Left colon (tissue), 2 donors: ENCODE measurements around the gene PDE6B. TPM values are rescaled to one million over a fixed set of nuclear protein-coding genes. Genes with fewer than 3 reads are reported as not detected.
A peak's percentile ranks its signal among the peaks of the same experiment; 100 is the strongest.

Experiments used
- ATAC-seq: fragments of 200-7000 bp; cut with Tn5 transposase; one replicate; pipeline ENCODE4 v1.9.1; 2020; ENCODE audit warnings: mild to moderate bottlenecking, moderate library complexity
- DNase-seq, 2 donors: peaks; one replicate each; pipeline ENCODE4 v3.0.0-alpha.2; 2020
- intact Hi-C, 2 donors: fragments of 100-400 bp; cut with DNase I in 1 of 2; cut with micrococcal nuclease in 1 of 2; formaldehyde crosslinking; loops; one replicate each; pipeline versions ENCODE4 v1.11.2 to v1.14.0; 2022; cut with DNase I, micrococcal nuclease
- total RNA-seq, 2 donors: library from RNA; stranded (reverse); fragmentation: NEBNext Ultra II Directional; extraction: Animal tissue kit (Norgen Biotek cat#: 25700); gene quantifications; one replicate each; pipeline ENCODE4 v1.2.1, GENCODE V29; 2021
- donor health status: DM: no; HTN: no; CAD: no.
- donor health status: DM: yes; HTN: yes; CAD: no.

The PDE6B gene
- total RNA-seq, 2 donors from 2014 or later: 1.3 to 1.4 TPM

DNA sequence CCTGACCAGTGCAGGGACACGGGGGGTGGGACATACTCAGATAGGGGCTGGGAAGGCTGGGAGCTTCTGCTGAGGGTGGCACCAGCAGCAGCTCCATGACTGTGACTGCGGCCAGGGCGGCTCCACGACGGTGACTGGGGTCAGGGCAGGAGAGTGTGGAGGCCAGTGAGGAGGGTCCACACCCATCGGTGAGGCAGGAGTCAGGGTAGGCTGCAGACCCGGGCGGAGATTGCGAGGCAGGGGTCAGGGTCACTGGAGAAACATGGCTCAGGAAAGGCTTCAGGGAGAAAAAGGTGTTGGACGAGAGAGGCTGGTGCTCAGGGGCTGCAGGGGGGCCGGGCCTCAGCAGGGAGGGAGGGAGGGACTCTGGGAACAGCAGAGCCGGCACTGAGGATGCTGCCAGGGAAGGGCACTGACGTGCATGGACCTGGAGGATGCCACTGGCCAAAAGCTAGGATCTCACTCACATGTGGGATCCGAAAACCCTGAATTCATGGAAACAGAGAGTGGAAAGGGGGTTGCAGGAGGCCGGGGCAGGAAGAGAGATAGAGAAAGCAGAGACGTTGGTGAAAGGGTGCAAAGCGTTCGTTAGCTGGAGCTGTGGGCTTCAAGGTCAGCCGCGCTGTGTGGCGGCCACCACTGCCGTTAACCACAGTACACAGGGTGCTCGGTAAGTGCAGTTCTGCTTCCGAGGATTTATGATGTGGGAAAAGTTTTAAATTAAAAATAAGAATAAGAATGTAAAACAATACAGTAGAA is 26.7 kb downstream of the PDE6B start:
- DNase-seq: no peak
- no peak for ATAC-seq
- intact Hi-C loops: no loop called here

DNA sequence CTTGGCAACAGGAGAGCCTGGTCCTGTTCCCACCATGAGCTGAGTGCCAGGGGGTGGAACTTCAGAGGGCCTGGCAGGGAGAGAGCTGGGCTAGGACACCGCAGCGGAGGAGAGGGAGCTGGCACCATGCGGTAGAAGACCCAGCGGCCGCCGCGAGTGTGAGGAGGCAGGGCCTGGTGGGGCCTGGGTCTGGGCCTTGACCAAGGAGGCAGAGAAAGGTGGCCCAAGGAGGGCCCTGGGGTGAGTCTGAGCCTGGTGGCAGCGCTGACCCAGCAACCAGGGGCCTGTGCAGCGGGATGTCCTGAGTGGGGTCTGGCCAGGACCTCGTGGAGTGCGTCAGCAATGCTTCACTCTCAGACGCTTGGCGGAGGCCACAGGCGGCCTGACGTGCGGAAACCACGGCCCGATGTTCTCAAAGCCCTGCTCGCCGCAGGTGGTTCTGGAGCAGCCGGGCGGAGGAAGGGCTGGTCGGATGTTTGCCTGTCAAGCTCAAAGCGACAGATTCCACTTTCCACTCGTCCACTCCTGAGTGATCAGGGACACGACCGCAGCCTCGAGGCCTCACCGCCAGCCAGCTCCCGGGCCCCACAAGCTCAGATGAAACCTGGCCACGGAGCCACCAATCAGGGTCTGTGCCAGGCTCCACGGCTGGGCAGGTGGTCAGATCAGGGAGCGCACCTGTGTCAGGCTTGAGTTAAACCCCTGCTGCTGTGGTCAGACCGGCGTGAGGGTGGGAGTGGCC is 27.9 kb downstream of the PDE6B start:
- DNase-seq (no peak), ATAC-seq (no peak)
- intact Hi-C loops: no loop called here

DNA sequence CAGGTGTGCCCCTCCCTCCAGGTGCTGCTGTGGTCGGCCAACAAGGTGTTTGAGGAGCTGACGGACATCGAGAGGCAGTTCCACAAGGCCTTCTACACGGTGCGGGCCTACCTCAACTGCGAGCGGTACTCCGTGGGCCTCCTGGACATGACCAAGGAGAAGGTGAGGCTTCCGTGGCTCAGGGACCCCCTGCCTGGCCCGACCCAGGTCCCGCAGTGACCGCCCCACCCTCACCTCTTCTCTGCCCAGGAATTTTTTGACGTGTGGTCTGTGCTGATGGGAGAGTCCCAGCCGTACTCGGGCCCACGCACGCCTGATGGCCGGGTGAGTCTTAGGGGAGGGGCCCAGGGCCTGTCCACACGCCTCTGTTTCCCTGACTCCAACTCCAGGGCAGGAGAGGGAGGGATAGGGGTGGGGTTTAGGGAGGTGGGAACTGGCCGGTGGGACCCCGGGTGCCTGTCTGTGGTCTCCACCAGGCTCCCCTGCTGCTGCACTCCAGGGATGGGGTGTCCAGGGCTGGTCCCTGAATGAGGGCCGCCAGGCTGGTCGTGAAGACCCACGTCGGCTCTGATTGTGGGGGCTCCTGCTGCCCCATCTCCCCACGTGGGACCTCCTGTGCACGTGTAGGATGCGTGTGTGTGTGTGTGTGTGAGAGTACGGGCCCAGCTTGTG is 28.6 kb downstream of the PDE6B start:
- DNase-seq (no peak), ATAC-seq (no peak)
- intact Hi-C loops: no loop called here

DNA sequence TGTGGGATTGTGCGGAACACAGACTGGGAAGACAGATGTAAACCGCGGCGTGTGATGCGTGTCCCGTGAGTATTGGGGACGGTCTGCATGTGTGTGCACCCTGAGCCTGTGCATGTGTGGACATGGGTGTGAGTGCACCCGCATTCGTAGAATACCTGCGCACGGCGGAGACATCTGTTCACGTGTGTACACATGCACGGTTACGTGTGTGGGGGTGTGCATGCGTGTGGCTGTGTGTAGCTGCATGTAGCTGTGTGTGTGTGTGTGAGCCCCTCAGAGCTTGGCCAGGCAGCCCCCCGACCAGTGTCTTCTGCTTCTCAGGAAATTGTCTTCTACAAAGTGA is 29.1 kb downstream of the PDE6B start:
- DNase-seq (no peak), ATAC-seq (no peak)

DNA sequence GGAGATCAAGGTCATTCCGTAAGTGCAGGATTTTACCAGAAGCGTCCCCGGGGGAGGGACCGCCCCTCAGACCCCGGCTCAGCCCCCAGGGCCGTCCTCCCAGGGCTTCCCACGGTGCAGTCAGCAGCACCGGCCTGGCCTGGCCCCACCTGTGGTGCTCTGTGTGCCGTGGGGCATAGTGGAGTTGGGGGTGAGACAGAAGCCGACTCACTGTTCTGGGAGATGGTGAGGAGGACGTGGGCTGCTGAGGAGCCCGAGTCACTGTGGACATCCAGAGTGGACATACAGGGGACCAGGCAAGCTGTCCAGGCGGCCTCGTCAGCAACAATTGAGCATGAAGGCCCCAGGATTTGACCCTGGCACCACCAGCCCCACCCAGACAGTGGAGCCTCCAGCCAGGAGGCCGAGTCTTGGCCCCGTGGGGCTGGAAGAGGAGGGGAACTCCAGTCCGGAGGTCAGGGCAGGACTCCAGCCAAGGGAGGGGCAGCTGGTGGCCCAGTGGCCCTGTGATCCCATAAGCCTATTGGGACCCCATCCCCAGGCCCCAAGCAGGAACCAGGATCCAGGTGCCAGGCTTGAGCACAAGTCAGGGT is 29.6 kb downstream of the PDE6B start:
- intact Hi-C loops: no loop called here

More for the DNA sequence above, 29.1 kb downstream of the PDE6B start:
- intact Hi-C loops: no loop called here

DNA sequence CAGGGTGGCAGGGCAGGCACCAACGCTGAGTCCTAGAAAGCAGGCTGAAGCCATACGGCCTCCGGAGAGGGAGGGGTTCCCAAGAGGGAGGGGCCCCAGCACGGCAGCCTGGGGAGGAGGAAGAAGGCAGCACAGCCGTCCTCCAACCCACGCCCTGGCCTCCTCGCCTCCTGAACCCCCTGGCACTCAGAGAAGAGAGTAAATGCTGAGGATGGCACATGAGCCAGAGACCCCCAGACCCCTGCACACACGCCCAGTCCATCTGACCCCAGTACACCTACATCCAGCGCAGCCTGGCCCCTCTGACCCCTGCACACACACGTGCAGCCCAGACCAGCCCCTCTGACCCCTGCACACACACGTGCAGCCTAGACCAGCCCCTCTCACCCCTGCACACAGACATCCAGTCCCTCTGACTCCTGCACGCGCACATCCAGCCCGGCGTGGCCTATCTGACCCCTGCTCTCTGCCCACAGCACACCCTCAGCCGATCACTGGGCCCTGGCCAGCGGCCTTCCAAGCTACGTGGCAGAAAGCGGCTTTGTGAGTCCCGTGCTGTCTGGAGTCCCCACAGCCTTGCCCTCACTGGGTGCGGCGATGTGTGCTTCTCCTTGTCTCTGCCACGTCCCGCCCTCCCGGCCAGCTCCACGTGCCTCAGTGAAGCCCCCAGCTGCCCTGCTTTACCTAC is 30.2 kb downstream of the PDE6B start:
- DNase-seq (no peak), ATAC-seq (no peak)
- intact Hi-C loops: no loop called here

More for the DNA sequence above, 29.6 kb downstream of the PDE6B start:
- DNase-seq (no peak), ATAC-seq (no peak)

DNA sequence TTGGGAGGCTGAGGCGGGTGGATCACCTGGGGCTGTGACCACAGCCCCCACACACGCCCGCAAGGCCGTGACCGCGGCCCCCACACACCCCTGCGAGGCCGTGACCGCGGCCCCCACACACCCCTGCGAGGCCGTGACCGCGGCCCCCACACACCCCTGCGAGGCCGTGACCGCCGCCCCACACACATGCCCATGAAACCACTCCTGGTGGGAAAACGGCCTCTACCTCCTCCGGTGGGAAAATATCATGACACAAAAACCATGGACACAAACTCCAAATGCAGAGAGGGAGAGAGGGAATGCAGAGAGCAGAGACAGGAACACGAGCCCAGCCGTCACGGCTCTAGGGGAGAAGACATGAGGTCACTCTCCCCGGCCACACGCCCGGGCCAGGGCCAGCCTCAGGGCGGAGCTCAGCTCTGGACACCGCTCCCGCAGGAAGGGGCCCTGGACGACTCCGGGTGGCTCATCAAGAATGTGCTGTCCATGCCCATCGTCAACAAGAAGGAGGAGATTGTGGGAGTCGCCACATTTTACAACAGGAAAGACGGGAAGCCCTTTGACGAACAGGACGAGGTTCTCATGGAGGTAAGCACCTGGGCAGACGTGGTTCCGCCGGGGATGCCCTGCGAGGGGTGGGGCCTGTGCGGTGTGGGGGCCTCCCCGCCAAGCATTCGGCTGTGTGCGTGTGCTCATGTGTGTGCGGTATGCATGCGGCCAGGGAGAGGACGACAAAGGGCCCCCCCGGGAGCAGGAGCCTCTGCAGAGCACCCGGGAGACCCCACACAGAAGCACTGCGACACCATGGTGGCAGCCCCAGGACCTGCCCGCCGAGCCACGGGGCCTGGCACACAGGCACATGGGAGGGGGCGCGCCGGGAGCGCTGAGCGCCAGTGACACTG is 31.3 kb downstream of the PDE6B start:
- ATAC-seq: peak; percentile 34
- DNase-seq: no peak
- intact Hi-C loops: no loop called here

DNA sequence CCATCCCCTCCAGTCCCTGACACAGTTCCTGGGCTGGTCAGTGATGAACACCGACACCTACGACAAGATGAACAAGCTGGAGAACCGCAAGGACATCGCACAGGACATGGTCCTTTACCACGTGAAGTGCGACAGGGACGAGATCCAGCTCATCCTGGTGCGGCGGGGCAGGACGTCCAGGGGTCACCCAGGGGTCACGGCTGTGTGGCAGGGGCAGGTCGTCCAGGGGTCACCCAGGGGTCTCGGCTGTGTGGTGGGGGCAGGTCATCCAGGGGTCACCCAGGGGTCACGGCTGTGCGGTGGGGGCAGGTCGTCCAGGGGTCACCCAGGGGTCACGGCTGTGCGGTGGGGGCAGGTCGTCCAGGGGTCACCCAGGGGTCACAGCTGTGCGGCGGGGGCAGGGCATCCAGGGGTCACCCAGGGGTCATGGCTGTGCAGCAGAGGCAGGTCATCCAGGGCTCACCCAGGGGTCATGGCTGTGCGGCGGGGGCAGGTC is 32.0 kb downstream of the PDE6B start:
- ATAC-seq: no peak
- intact Hi-C loops: no loop called here
- DNase-seq: no peak

- no peak for ATAC-seq
- intact Hi-C loops: no loop called here
- DNase-seq: no peak
Observed at GRCh38 chr4:657834-658667, 32.7 kb downstream of the PDE6B start.

- ATAC-seq: no peak
- no peak for DNase-seq
- intact Hi-C loops: no loop called here
Observed at GRCh38 chr4:658681-659667, 33.6 kb downstream of the PDE6B start.

DNA sequence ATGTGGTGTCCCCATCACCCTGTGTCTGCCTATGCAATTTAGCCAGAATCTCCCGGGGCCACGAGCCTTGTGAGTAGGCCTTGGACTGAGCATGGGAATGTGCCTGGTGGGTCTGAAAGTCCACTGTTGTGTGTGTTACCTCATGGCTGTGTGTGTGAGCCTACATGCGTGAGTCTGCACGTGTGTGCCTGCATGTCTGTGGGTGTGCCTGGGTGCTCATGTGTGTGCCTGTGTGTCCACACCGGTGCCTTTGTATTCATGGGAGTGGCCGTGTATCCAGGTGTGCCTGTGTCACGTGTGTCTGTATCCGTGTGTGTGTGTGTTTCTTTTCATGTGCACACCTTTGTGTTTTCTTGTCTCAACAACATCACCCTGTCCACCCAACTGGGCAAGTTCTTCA is 34.5 kb downstream of the PDE6B start:
- DNase-seq (peak in 1 of 2 donors; percentile 5), ATAC-seq (no peak)
- intact Hi-C loops: no loop called here

GRCh38 chr4:660401-660800 is 35.0 kb downstream of the PDE6B start:
- no peak for DNase-seq

DNA sequence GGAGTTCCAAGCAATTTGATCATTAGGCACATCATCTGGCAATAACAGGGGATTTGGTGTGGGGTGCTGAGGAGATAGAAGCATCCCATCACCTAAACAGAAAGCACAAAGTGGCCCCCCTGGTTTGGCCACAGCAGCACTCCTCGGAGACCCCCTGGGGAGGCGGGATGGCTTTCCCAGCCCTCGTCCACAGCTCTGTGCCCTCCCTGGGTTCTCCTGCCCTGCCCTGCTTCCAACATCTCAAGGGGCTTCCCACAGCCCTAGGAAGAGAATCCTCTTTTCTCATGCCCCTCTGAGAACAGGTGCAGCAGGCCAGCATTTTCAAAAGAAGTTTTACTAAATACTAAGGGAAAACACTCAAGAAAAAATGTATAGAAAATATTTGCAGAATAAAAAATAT is 35.9 kb downstream of the PDE6B start:
- intact Hi-C loops: no loop called here
- peak in 1 of 2 donors; percentile 9 for DNase-seq

More at GRCh38 chr4:660401-660800, 35.0 kb downstream of the PDE6B start:
- intact Hi-C loops: no loop called here
- no peak for ATAC-seq

DNA sequence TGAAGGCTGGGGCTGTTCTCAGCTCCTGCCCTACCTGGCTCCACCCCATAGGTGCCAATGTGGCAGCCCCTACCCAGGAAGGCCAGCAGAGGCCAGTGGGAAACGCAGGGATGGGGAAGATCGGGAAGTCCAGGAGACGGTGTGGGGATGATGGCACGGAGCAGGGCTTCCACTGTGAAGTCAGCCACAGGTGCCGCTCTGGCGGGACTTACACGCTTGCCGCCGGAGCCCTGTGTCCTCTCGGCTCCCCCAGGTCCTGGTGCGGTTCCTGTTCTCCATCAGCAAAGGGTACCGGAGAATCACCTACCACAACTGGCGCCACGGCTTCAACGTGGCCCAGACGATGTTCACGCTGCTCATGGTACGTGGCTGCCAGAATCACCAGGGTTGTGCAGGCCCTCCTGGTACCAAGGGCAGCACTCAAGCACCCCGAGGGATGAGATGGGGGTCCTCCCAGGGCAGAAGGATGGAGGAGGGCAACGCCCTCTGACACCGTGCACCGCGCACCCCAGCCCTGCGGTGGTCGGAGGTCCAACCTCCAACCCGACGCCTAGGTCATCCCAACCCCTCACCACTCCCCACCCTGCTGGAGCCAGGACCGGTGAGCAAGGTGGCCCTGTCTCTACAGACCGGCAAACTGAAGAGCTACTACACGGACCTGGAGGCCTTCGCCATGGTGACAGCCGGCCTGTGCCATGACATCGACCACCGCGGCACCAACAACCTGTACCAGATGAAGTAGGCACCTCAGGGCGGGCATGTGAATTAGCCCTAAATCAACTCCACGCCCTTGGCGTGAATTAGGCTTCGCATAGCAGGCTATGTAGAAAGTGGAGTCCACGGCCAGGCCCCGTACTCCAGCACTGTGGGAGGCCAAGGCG is 36.7 kb downstream of the PDE6B start:
- intact Hi-C loops: no loop called here
- no peak for ATAC-seq
- DNase-seq: peak in 1 of 2 donors; percentile 19

More for the DNA sequence above, 35.9 kb downstream of the PDE6B start:
- no peak for ATAC-seq

DNA sequence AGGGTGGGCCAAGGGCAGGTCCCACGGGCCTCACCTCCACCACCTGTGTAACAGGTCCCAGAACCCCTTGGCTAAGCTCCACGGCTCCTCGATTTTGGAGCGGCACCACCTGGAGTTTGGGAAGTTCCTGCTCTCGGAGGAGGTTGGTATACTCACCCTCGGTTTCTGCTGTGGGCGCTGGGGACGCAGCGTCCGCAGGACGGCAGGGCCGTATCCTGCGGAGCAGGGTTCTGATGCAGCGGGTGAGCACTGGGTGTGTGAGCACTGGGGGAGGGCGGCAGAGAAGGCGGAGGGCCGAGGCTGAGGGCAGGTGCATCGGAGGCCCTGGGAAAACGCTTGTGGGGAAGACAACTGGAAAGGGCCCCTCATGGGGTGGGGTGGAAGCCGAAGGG is 37.7 kb downstream of the PDE6B start:
- no peak for ATAC-seq
- intact Hi-C loops: no loop called here
- DNase-seq: peak in 1 of 2 donors; percentile 17
